ENCODE measurements around the gene PAX7.

PAX7 gene

DNA sequence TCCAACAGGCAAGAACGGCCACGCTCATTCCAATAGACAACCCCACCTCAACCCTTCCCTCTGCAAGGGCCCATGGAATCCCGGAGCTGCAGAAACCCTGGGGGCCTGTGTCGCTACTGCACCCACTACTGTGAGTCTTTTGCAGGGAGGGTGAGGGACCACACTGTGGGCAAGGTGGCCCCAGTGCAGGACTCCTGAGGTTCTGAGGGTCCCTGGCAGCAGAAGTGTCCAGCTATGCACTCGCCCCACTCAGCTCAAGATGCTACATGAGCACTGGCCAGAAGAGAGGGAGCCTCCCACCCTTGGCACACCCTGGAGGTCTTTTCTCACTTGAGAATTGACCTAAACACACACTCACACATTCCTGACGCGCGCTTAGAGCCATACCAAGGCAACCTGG lies 2.1 kb upstream of the PAX7 start:
- Histone ChIP-seq H3K4me2 (ENCODE audit: low read length) (no peak overlapping the region), H3K27me3 (ENCODE audit: insufficient read depth, low read length, poor library complexity) (peaks cover 44% of the 10 kb centered on the region), H3K27ac (ENCODE audit: low read depth, low read length) (no peak overlapping the region), H3K4me1 (ENCODE audit: control insufficient read depth, low read depth, low read length) (peaks cover 4% of the 10 kb centered on the region), H3K9ac (ENCODE audit: low read length) (no peak overlapping the region), H2BK120ac (ENCODE audit: low read depth, low read length) (no peak overlapping the region), H3K4me3 (ENCODE audit: low read length) (no peak overlapping the region), H4K8ac (ENCODE audit: low read depth, low read length) (no peak overlapping the region), H2AK5ac (ENCODE audit: low read length) (no peak overlapping the region), H3K4ac (ENCODE audit: low read depth, low read length) (no peak overlapping the region), H3K79me2 (ENCODE audit: control insufficient read depth, insufficient read depth, low read length) (no peaks in the 10 kb centered on the region), H3K56ac (ENCODE audit: low read length) (no peak overlapping the region), H3K23ac (ENCODE audit: low read length) (no peak overlapping the region), H2BK15ac (replicated peaks; ENCODE audit: low read depth) (no peak overlapping the region), H3K79me1 (ENCODE audit: low read length) (no peaks in the 10 kb centered on the region), H2BK5ac (ENCODE audit: low read length) (no peak overlapping the region), H3K18ac (ENCODE audit: low read length) (no peak overlapping the region), H3K36me3 (ENCODE audit: control insufficient read depth, insufficient read depth, low read length) (no peaks in the 10 kb centered on the region), H4K5ac (ENCODE audit: low read length) (no peak overlapping the region)
- WGBS (ENCODE audit: extremely low coverage, insufficient coverage, low lambda C conversion rate): no CpG with 5 or more reads among the region's 8 CpGs
- DNase-seq: no peak

DNA sequence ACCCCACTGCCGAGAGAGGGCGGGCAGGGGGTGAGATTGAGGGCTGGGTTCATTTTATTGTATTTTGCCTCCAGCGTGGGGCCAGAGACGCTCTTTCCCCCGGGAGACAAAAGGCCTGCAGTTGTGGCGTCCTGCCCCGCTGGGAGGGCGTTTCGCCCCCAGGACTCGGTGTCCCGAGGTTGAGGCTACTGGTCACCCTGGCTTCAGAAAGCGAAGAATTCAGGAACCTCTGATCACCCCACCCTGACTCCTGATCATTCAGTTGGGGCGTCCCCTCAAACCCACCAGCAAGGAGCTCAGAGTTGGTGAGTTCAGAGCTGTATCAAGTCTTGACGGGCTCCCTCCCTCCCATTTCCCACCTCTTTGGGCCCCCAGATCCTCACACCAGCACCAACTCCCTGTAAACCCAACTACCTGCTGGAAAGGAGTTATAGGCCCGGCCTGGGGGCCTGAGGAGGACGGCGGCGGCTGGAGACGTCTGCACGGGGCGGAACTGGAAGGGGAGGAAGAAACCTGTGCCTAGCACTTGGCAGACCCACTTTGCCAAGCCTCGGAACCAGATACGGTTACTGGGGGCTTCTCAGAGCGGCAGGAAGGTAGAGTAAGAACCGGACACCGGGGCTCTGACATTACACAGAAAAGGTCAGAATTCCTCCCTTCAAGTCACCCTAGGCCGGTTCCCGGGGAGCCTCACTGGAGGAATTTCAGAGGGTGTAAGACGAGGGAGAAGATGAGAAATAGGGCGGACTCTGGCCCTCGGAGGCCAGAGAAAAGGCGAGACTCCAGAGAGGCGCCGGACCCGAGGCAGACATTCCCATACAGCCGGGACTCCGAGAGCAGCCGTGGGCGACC lies 761 bp upstream of the PAX7 start:
- Histone ChIP-seq H3K23ac (ENCODE audit: low read length) (peak overlapping the region; percentile 74), H3K18ac (ENCODE audit: low read length) (peak overlapping the region; percentile 28), H2BK15ac (replicated peaks; ENCODE audit: low read depth) (no peak overlapping the region), H4K5ac (ENCODE audit: low read length) (no peak overlapping the region), H3K36me3 (ENCODE audit: control insufficient read depth, insufficient read depth, low read length) (no peaks in the 10 kb centered on the region), H3K9ac (ENCODE audit: low read length) (peak overlapping the region; percentile 12), H3K79me2 (ENCODE audit: control insufficient read depth, insufficient read depth, low read length) (no peaks in the 10 kb centered on the region), H3K56ac (ENCODE audit: low read length) (peak overlapping the region; percentile 36), H2BK120ac (ENCODE audit: low read depth, low read length) (no peak overlapping the region), H3K4ac (ENCODE audit: low read depth, low read length) (no peak overlapping the region), H4K8ac (ENCODE audit: low read depth, low read length) (no peak overlapping the region), H2BK5ac (ENCODE audit: low read length) (no peak overlapping the region), H3K4me3 (ENCODE audit: low read length) (no peak overlapping the region), H2AK5ac (ENCODE audit: low read length) (no peak overlapping the region), H3K79me1 (ENCODE audit: low read length) (no peaks in the 10 kb centered on the region), H3K27me3 (ENCODE audit: insufficient read depth, low read length, poor library complexity) (peaks cover 58% of the 10 kb centered on the region), H3K4me1 (ENCODE audit: control insufficient read depth, low read depth, low read length) (peaks cover 4% of the 10 kb centered on the region), H3K27ac (ENCODE audit: low read depth, low read length) (no peak overlapping the region), H3K4me2 (ENCODE audit: low read length) (peak overlapping the region; percentile 38)
- no CpG with 5 or more reads among the region's 39 CpGs for WGBS (ENCODE audit: extremely low coverage, insufficient coverage, low lambda C conversion rate)
- peak; percentile 44 for DNase-seq

GRCh38 chr1:18631496-18632217 lies 1.0 kb downstream of the PAX7 start:
- H3K18ac ChIP-seq (ENCODE audit: low read length): peak overlapping the region; percentile 47
- no peak overlapping the region for H2BK120ac ChIP-seq (ENCODE audit: low read depth, low read length)
- H3K56ac ChIP-seq (ENCODE audit: low read length): peak overlapping the region; percentile 50
- no peaks in the 10 kb centered on the region for H3K36me3 ChIP-seq (ENCODE audit: control insufficient read depth, insufficient read depth, low read length)
- H3K4me1 ChIP-seq (ENCODE audit: control insufficient read depth, low read depth, low read length): peaks cover 4% of the 10 kb centered on the region
- no peak overlapping the region for H4K8ac ChIP-seq (ENCODE audit: low read depth, low read length)
- no peaks in the 10 kb centered on the region for H3K79me2 ChIP-seq (ENCODE audit: control insufficient read depth, insufficient read depth, low read length)
- peak overlapping the region; percentile 55 for H3K4me2 ChIP-seq (ENCODE audit: low read length)
- H4K5ac ChIP-seq (ENCODE audit: low read length): no peak overlapping the region
- no peak overlapping the region for H3K27ac ChIP-seq (ENCODE audit: low read depth, low read length)
- H3K4me3 ChIP-seq (ENCODE audit: low read length): peak overlapping the region; percentile 10
- H3K23ac ChIP-seq (ENCODE audit: low read length): no peak overlapping the region
- no peak overlapping the region for H3K9ac ChIP-seq (ENCODE audit: low read length)
- H3K27me3 ChIP-seq (ENCODE audit: insufficient read depth, low read length, poor library complexity): peaks cover 70% of the 10 kb centered on the region
- no peak overlapping the region for H3K4ac ChIP-seq (ENCODE audit: low read depth, low read length)
- no peaks in the 10 kb centered on the region for H3K79me1 ChIP-seq (ENCODE audit: low read length)
- DNase-seq: no peak
- peak overlapping the region; percentile 14 for H2BK15ac ChIP-seq (replicated peaks; ENCODE audit: low read depth)
- H2AK5ac ChIP-seq (ENCODE audit: low read length): no peak overlapping the region
- no peak overlapping the region for H2BK5ac ChIP-seq (ENCODE audit: low read length)
- WGBS (ENCODE audit: extremely low coverage, insufficient coverage, low lambda C conversion rate): no CpG with 5 or more reads among the region's 53 CpGs

DNA sequence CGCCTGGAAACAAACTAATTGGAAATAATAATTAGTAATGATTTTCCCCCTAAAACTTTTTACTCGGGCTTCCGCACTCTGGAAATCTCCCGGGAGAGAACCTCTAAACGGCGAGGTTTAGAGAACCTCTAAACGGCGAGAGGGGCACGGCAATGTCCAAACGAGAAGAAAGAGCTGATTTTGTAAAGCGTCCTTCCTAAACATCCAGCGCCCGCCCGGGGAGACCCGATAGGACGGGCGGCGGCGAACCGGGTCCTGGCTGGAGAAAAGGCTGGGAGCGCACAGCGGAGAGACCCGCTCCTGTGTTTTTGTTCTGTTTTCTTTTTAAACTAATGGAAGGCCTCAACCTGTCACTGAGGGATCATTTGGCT lies 1.6 kb downstream of the PAX7 start:
- H4K8ac ChIP-seq (ENCODE audit: low read depth, low read length): no peak overlapping the region
- peak; percentile 55 for DNase-seq
- H3K4ac ChIP-seq (ENCODE audit: low read depth, low read length): no peak overlapping the region
- no peak overlapping the region for H4K5ac ChIP-seq (ENCODE audit: low read length)
- no peak overlapping the region for H3K9ac ChIP-seq (ENCODE audit: low read length)
- no peaks in the 10 kb centered on the region for H3K79me1 ChIP-seq (ENCODE audit: low read length)
- no peak overlapping the region for H3K23ac ChIP-seq (ENCODE audit: low read length)
- no peak overlapping the region for H2BK120ac ChIP-seq (ENCODE audit: low read depth, low read length)
- no peak overlapping the region for H2BK5ac ChIP-seq (ENCODE audit: low read length)
- H3K18ac ChIP-seq (ENCODE audit: low read length): no peak overlapping the region
- H3K27me3 ChIP-seq (ENCODE audit: insufficient read depth, low read length, poor library complexity): peaks cover 70% of the 10 kb centered on the region
- H3K4me2 ChIP-seq (ENCODE audit: low read length): no peak overlapping the region
- WGBS (ENCODE audit: extremely low coverage, insufficient coverage, low lambda C conversion rate): no CpG with 5 or more reads among the region's 23 CpGs
- H2BK15ac ChIP-seq (replicated peaks; ENCODE audit: low read depth): no peak overlapping the region
- H3K27ac ChIP-seq (ENCODE audit: low read depth, low read length): no peak overlapping the region
- H3K4me1 ChIP-seq (ENCODE audit: control insufficient read depth, low read depth, low read length): peaks cover 4% of the 10 kb centered on the region
- no peaks in the 10 kb centered on the region for H3K36me3 ChIP-seq (ENCODE audit: control insufficient read depth, insufficient read depth, low read length)
- H3K79me2 ChIP-seq (ENCODE audit: control insufficient read depth, insufficient read depth, low read length): no peaks in the 10 kb centered on the region
- H2AK5ac ChIP-seq (ENCODE audit: low read length): no peak overlapping the region
- H3K4me3 ChIP-seq (ENCODE audit: low read length): no peak overlapping the region
- H3K56ac ChIP-seq (ENCODE audit: low read length): peak overlapping the region; percentile 17

DNA sequence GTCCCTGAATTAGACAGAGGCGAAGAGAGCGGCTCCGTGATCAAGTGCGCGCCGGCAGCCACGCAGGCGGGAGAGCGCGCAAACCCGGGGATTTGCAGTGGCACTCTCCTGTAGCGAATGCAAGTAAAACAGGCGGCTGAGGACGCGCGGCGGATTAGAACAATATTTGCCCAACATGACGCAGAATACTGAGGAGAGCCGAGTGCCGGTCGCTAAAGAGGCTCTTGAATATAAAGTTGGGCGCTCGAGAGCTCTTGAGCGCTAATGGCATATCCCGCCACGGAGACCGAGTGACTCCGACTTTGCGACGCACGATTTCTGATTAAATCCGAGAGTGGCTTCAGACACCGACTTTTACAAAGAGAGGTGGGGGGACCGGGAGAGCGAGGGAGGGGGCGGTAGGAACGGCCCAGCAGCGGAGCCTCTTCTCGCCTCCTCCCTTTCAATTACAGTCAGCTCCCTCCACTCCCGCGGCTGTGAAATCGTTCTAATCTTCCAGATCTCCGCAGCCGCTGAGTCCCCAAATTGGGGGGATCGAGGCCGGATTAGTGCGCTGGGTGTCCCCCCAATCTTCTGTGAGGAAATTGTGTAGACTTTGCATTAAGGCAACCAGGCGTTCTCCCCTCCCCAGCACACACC lies 2.3 kb downstream of the PAX7 start:
- no peak overlapping the region for H2BK15ac ChIP-seq (replicated peaks; ENCODE audit: low read depth)
- no peak overlapping the region for H2BK120ac ChIP-seq (ENCODE audit: low read depth, low read length)
- H3K4me2 ChIP-seq (ENCODE audit: low read length): peak overlapping the region; percentile 12
- no peak overlapping the region for H3K4me3 ChIP-seq (ENCODE audit: low read length)
- H2AK5ac ChIP-seq (ENCODE audit: low read length): no peak overlapping the region
- peaks cover 75% of the 10 kb centered on the region for H3K27me3 ChIP-seq (ENCODE audit: insufficient read depth, low read length, poor library complexity)
- H3K27ac ChIP-seq (ENCODE audit: low read depth, low read length): no peak overlapping the region
- H3K56ac ChIP-seq (ENCODE audit: low read length): no peak overlapping the region
- H4K5ac ChIP-seq (ENCODE audit: low read length): no peak overlapping the region
- no peaks in the 10 kb centered on the region for H3K36me3 ChIP-seq (ENCODE audit: control insufficient read depth, insufficient read depth, low read length)
- no peaks in the 10 kb centered on the region for H3K79me2 ChIP-seq (ENCODE audit: control insufficient read depth, insufficient read depth, low read length)
- H3K23ac ChIP-seq (ENCODE audit: low read length): no peak overlapping the region
- H3K18ac ChIP-seq (ENCODE audit: low read length): no peak overlapping the region
- no peaks in the 10 kb centered on the region for H3K79me1 ChIP-seq (ENCODE audit: low read length)
- no peak overlapping the region for H4K8ac ChIP-seq (ENCODE audit: low read depth, low read length)
- peak; percentile 59 for DNase-seq
- peaks cover 7% of the 10 kb centered on the region for H3K4me1 ChIP-seq (ENCODE audit: control insufficient read depth, low read depth, low read length)
- no peak overlapping the region for H3K4ac ChIP-seq (ENCODE audit: low read depth, low read length)
- H3K9ac ChIP-seq (ENCODE audit: low read length): no peak overlapping the region
- no peak overlapping the region for H2BK5ac ChIP-seq (ENCODE audit: low read length)
- WGBS (ENCODE audit: extremely low coverage, insufficient coverage, low lambda C conversion rate): no CpG with 5 or more reads among the region's 48 CpGs
